ENCODE measurements around the gene CDC42BPB.
A peak's percentile ranks its signal among the peaks of the same experiment; 100 is the strongest.

Gene CDC42BPB

GRCh38 chr14:103057372-103058163 is at the start of gene CDC42BPB:
Gene CDC42BPB (minus strand): TSS chr14:103057549. CDS start chr14:103057173, 376 bp downstream.
- DNase-seq (ENCODE audit: low spot score), result peak; percentile 34

- peak; percentile 15 for DNase-seq (ENCODE audit: low spot score)
Observed at GRCh38 chr14:103105580-103106150, 48.3 kb upstream of the CDC42BPB start.

- DNase-seq (ENCODE audit: low spot score), result peak; percentile 64
Observed at GRCh38 chr14:103104654-103105452, 47.5 kb upstream of the CDC42BPB start.

- DNase-seq (ENCODE audit: low spot score), result no peak
Observed at GRCh38 chr14:103104389-103104653, 47.0 kb upstream of the CDC42BPB start.

- no peak for DNase-seq (ENCODE audit: low spot score)
Observed at GRCh38 chr14:103103461-103104388, 46.4 kb upstream of the CDC42BPB start.

- DNase-seq (ENCODE audit: low spot score), result no peak
Observed at GRCh38 chr14:103102689-103103260, 45.4 kb upstream of the CDC42BPB start.

- DNase-seq (ENCODE audit: low spot score), result no peak
Observed at GRCh38 chr14:103101963-103102688, 44.8 kb upstream of the CDC42BPB start.

- no peak for DNase-seq (ENCODE audit: low spot score)
Observed at GRCh38 chr14:103101257-103101962, 44.1 kb upstream of the CDC42BPB start.

GRCh38 chr14:103100281-103101121 is 43.2 kb upstream of the CDC42BPB start:
- DNase-seq (ENCODE audit: low spot score), result no peak

GRCh38 chr14:103099733-103100280 is 42.5 kb upstream of the CDC42BPB start:
- DNase-seq (ENCODE audit: low spot score), result no peak

GRCh38 chr14:103099081-103099732 is 41.9 kb upstream of the CDC42BPB start:
- DNase-seq (ENCODE audit: low spot score), result peak; percentile 15

- no peak for DNase-seq (ENCODE audit: low spot score)
Observed at GRCh38 chr14:103097994-103098957, 40.9 kb upstream of the CDC42BPB start.

GRCh38 chr14:103097244-103097993 is 40.1 kb upstream of the CDC42BPB start:
- no peak for DNase-seq (ENCODE audit: low spot score)

GRCh38 chr14:103096387-103096786 is 39.0 kb upstream of the CDC42BPB start:
- DNase-seq (ENCODE audit: low spot score), result no peak

- no peak for DNase-seq (ENCODE audit: low spot score)
Observed at GRCh38 chr14:103095210-103095778, 37.9 kb upstream of the CDC42BPB start.

Data from hematopoietic multipotent progenitor cell treated with erythropoietin and hydrocortisone succinate and interleukin-3 and kit ligand, for 15 days (in vitro differentiated cells).